ENCODE data around the gene SCYGR8.

DNA sequence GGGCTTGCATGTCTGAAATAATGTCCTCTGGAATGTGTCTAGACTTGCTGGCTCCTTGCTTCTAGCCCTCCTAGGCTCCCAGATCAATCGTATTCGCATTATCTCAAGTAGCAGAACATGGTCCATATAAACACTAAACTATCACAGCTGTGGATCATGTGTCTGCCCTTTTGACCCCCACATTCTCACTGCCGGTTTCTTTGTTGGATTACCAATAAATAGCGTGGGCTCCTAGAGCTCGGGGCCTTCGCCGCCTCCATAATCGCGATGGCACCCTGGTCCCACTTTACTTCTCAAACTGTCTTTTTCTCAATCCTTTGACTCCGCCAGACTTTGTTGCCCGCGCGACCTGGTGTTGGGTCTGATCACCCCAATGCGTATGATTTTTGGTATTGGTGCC lies 6.3 kb upstream of the SCYGR8 start:
- TF ChIP-seq ZNF384 (IDR thresholded peaks at IDR 0.05), result no peak
- TF ChIP-seq, protein P1, sequence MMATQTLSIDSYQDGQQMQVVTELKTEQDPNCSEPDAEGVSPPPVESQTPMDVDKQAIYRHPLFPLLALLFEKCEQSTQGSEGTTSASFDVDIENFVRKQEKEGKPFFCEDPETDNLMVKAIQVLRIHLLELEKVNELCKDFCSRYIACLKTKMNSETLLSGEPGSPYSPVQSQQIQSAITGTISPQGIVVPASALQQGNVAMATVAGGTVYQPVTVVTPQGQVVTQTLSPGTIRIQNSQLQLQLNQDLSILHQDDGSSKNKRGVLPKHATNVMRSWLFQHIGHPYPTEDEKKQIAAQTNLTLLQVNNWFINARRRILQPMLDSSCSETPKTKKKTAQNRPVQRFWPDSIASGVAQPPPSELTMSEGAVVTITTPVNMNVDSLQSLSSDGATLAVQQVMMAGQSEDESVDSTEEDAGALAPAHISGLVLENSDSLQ (IDR thresholded peaks at IDR 0.05), result no peak
